Measurements from ENCODE around the gene KRT35.
A peak's percentile ranks its signal among the peaks of the same experiment; 100 is the strongest.

The KRT35 gene

DNA sequence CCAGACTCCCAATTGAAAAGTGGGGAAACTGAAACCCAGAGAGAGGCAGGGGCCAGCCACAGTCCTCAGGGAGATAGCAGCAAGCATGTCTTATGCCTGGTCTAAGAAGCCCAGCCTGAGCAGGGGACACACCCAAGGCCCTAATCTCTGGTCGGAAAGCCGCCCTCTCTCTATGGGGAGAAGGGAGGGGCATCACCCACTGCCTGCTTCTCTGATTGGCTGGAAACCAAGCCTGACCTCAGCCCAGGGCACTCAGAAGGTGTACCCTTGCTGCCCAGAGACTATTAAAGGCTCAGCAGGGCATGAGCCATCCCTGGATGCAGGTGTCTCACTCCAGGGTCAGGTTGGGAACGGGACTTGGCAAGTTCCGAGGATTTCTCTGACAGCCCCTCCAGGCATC, 30.2 kb upstream of the KRT35 start:
- no peak for DNase-seq

DNA sequence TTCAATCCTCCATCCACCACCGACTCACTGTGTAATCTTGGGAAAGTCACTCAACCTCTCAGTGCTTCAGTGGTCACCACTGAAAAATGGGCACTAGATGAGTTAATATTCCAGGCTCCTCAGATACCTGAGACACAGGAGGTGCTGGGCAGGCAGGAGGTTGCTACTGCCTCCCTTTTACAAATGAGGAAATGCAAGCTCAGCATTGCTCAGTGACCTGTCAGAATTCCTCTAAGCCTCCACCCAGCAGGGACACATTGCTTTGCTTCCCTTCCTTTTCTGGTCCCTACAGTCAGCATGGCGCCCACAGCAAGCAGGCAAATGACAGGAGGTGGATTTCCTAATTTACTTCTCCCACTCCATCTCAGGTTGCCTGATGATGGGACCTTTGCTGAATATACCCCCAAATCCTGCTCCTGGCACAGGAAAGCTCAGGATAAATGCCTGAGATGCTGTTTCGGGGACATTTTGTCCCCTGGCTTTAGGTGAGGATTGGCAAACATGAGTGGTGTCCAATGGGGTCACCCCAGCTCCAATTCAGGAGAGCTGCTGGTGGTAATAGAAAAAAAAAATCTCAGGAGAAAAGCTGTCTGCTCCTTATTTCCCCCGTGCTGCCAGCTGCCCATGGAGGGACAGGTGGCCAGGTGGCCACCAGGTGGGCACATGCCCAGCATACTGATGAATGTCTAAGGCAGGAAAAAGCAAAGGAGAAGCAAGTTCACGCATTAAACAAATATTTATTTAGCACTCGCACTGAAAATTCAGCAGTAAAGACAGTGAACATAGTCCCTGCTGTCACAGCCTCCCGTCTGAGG, 29.5 kb upstream of the KRT35 start:
- DNase-seq, result no peak

DNA sequence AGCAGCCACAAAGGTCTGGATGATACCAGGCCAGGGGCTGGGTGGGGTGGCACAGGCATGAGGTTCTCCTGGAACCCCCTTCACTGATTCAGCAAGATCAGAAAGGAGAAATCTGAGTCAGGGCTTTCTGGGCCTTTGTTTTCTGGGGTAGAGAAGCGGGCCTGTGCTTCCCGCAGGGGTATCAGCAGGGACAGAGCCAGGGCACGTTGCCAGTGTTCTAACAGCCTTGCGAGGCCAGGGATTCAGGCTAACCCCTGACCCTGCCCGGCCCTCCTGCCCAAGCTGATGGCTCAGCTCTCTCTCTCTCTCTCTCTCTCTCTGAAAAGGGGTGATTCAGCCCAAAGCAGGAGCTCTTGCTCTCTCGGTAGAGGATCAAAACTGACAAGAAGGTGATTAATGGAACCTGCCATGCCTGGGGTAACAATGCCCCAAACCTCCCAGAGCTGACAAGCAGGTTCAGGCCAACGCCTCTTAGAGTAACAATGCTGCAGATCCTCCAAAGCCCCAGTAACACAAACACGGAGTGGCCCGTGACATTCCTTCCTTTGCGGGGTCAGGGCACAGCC, 26.4 kb upstream of the KRT35 start:
- DNase-seq, result no peak

DNA sequence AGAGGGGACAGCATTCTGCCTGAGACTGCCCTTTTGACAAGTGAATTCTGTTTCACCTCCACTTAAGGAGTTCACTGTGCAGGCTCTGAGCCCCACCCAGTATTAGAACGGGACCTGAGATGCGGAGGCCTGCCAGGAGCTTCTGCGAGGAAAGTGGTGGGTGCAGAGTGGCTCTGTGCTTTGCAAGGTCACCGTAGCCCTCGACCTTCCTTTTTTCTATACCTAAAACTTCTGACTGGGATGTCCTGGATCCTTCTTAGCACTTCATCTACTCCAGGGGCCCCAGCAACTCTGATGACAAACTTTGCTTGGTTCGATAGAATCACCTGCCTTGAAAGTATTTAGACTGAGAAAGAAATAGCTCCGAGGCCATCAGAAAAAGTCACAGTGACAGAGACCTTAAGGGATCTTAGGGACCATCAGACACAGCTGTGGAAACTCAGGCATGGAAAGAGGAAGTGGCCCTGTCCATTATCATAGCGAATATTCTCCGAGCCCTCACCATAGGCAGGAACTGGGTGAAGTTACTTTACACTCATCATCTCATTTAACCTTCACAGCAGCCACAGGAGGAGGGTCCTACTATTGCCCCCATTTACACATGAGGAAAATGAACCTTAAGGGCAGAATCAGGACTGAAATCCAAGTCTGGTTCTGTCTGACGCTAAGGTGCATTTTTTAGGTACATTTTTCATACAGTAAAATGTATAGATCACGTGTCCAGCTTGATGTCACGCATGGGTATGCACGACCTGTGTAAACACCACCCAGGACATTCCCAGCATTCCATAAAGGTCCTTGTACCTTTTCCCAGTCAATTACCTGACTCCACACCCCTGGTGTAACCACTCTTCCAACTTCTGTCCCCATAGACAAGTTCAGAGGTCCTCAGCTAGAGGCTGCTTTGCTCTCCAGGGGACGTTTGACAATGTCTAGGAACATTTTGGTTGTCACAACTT, 25.1 kb upstream of the KRT35 start:
- no peak for DNase-seq

DNA sequence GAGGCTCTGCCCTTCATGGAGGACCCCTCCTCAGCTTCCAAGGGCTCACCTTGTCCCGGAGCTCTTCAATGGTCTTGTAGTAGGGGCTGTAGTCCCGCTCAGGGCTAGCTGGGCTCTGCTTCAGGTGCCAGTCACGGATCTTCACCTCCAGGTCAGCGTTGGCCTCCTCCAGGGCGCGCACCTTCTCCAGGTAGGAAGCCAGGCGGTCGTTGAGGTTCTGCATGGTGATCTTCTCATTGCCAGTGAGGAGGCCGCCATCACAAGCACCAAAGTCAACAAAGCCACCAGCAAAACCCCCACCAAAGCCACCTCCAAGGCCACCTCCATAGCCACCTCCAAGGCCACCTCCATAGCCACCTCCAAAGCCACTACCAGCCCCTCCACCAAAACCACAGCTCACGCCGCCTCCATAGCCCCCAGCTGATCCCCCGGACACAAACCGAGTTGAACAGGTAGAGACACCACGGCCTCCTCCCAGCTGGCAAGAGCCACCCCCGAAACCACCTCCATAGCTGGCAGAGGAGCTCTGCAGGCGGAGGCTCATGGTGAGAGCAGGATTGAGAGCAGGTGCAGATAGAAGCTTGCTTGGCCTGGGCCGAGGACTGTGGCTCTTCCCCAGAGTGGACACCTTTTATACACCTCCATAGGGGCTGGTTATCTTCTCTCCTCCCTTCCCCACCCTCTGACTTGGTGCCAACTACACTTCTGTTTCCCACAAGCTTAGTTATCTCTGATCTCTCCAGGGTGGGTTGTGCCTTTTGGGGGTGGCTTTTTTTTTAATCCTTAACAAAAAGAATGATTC, 24.3 kb upstream of the KRT35 start, which contains the start of gene KRT13:
KRT13 (minus strand) TSS at position 606 of the 802 bp plus-strand sequence; CDS start at position 544, 62 bp downstream.
- DNase-seq, result no peak

DNA sequence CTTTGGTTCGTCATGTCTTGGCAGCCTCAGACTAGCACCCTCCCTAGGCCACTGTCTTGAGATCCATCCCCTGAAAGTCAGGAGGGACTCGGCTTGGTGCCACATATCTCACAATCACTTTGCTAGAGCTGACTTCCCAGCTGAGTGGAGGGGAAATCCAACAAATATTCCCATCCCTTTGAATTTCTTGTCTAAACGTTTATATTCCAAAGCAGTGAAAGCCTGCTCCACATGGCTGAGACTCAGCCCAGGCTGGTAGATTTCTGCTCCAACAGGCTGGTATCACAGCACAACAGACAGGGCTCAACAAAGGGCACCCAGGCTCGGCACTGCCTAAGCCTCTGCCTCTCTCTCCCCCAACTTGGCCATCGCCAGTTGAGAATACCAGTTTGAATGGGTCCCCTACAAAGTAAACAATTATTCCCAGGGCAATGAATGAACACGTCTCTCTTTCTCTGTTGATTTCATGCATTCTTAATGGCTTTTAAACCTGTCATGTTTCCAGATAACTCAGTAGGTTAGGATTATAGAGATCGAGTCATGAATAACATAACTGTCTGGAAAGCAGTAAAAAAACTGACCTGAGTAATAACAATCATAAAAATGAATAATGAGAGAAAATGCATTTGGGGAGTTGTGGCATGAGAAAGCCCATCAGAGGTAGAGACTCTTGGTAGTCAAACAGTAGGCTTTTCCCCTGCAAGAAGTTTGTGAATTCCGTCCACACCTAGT, 23.5 kb upstream of the KRT35 start:
- no peak for DNase-seq

DNA sequence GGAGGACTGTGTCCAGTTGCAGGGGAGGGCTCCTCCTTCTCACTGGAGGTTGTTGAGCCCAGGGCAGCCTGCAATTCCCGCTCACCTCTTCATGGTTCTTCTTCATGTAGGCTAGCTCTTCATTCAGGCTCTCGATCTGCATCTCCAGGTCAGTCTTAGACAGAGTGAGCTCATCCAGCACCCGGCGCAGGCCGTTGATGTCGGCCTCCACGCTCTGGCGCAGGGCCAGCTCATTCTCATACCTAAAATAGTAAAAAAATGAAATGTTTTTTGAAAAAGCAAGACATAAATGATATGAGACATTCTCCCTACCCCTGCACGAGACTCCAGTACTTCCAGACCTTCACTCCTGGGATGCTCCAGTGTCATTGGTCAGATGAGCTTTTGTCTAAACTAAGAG, 22.3 kb upstream of the KRT35 start:
- no peak for DNase-seq

DNA sequence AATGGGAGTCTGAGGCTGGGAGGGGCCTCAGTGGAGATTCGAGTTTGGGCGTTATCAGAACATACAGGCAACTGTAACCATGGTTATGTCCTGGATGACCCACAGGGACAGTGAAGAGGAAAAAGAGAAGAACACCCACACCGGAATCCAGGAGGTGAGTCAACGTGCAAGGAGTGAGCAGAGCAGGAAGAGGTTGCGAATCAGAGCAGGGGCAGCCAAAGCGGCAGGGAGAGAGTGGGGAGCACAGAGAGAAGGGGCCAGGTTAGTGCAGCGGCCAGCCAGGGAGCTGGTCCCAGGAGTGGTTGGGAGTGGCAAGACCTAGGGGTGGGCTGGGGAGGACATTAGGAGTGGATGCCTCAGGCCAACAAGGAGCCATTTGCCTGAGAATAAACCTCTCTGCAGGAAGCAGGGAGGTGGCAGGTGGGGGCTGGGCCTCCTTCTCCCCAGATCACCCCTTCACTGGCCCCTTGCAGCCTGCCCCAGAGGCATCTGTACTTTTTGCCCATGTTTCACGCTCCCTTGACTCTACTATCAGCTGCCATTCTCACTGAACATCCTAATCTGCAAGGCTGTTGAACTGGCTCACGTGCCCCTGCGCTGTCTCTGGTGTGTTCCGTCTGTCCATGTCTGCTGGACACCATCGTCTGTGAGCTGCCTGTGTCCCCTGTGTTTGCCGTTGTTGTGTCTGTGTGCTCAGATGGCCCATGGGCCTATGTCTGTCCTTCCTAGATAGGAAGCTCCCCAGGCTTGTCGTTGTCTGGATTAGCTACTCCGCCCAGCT, 19.4 kb upstream of the KRT35 start:
- no peak for DNase-seq

DNA sequence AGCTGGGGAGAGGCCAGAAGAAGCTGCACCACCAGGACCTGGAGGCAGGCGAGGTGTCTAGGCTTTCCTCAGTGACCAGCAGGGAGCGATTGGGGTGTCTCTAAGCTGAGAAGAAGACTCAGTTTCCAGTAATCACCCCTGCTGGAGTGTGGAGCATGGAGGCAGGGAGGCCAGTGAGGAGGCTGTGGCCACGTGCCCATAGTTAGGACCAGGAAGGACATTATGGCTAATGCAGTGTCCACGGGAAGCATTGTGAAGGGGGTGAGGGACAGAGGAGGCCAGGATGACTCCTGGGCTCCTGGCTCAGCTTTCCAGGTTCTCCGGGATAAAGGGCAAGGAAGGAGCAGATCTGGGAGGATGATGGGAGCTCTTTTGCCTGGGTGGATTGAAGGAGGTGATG, 18.8 kb upstream of the KRT35 start:
- DNase-seq, result no peak

DNA sequence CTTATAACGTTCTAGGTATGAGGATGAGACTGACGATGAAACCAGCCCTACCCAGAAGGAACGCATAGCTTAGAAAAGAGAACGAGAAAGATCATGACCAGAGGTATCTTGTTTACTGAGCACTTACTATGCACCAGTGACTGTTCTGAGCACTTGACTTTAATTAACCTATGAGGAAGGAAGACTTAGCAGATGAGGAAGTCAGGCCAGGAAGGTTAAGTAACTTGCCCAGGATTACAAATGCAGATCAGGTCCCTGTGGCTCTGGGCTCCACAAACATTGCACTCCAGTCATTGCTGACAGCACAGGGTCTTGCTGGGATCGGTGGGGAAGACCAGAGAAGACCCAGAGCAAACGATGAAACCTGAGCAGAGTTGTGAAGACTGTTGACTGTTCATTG, 17.3 kb upstream of the KRT35 start:
- peak in 1 of 2 donors; percentile 34 for DNase-seq

DNA sequence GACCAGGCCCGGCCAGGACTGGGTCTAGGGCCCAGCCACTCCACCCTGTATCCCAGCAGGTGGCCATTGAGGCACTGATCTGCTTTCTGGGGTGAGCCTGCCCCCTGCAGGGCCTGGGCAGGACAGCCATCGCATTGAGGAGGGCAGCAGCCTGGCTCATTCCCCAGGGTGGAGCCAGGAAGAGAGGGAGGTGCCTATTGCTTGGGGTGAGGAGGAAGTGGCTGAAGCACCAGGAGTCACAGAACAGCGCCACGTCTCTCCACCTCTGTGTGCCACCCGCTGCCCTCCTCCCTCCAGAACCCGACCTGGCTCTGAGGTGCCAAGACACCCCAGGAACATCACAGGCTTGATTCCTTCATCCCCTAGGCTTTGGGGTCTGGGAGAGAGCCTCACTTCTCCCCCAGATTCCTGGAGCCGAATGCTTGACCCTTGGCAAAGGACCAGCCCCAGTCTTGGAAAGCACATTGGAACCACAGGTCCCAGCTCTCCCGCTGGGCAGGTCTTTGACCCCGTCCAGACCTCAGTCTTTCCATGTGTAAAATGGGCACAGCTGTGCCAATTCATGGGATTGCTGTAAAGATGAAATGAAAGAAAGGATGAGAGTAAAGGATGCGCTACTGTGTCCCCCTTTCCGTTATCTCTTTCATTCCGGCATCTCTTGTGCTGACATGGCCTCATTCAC, 16.0 kb upstream of the KRT35 start:
- peak; percentile 23 to 56 for DNase-seq

DNA sequence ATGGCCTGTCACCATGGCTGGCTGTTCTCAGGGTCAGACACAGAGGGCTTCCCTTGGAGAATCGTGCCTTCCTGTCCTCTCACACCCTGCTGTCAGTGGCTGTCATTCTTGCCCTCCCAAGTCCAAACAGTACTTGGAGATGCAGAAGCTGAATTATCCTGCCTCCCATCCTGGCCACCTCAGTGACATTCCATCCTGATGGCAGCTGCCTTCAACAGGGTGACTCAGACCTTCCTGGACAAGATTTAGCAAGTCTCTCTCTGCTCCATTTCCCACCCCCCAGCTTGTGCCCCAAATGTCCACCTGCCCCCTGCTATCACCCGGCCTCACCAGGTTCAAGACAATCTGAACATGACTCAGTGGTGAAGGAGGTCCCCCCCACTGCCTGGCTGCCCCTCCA, 13.6 kb upstream of the KRT35 start:
- no peak for DNase-seq

DNA sequence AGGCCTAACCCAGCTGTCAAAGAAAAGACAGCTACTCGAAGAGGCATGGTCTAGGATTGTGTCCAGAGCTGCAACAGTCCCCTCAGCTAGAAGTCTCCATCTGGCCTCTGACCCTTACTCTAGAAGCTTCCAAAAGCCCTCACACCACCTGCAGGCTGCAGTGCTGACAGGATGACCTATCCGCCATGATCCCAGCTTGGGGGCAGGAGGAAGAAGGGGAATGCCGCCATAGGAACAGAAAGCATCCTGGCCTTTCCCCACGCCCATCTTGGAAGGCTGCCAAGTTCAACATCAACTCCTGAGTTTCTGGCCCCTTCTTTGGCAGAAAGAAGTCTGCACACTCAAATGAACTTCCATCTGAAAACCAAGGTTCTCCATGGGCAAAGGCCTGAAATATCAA, 11.8 kb upstream of the KRT35 start:
- no peak for DNase-seq

DNA sequence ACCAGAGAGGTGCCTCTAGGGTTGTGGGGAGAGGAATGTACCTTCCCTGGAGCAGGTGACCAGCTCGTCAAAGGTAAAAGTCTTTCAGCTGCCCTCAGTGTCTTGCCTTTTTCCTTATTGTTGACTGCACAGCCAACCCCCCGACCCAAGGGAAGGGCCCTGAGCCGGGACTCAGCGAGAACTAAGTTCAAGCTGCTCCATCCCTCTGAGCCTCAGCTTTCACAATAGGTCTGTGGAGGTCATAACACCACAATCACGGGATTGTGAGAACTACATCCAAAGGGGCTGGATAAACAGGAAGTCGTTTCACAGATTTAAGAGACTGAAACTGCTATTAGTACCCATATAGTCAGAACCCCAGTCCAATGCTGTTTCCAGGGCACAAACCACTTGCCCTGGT, 11.4 kb upstream of the KRT35 start:
- DNase-seq, result no peak

DNA sequence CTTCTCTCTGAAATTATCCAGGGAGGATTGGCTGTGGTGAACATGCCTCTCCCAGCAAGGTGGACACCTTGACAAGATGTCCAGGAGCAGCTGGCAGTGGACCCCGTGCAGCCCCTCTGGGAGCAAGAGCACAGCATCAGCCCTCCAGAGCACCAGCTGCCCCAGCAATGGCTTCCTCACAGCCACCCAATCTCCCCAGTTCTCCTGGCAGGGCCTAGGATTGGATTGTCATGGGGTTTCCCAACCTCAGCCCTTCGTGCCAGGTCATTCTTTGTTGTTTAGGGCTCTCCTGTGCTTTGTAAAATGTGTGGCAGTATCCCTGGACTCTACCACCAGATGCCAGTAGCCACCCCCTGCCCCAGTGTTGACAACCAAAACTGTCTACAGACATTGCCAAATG, 10.5 kb upstream of the KRT35 start:
- DNase-seq, result no peak

DNA sequence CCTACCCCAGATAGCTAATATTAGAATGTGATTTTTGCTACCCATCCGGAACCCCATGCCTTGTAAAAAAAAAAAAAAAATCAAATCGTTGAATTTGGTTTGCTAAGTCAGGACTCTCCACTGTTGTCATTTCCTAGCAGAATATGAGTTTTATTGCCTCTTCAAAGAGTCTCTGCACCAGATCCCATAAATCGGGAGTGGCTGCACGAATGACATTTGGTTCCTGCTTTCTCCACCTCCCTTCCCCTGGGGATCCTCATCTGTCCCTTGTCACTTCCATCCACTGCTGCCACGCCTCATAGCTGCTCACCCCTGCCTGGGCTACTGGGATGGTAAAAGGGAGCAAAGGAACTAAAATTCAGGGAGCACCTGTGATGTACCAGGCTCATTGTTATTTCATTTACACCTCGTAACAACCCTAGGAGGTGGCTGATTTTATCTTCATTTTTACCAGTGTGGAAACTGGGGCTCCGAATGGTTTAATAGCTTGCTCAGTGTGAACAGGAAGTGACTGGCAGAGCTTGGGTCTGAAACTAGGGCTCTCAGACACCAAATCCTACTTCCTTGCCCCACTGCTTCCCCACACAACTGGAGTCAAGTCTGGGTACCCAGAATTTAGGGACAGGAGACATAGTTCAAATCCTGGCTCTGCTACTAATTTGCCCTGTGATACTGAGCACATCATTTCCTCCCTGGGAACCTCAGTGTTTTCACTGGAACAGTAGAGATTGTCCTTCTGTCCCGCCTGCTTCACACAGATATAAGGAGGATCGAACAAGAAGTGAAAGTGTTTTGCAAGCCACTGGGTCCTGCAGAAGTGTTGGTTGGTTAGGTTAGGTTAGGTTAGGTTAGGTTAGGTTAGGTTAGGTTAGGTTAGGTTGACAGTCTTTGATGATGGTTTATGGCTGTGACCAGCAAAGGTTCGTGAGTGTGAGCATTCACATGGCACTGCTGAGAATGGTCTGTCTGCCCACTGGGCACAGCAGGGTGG, 9.3 kb upstream of the KRT35 start:
- DNase-seq, result no peak

DNA sequence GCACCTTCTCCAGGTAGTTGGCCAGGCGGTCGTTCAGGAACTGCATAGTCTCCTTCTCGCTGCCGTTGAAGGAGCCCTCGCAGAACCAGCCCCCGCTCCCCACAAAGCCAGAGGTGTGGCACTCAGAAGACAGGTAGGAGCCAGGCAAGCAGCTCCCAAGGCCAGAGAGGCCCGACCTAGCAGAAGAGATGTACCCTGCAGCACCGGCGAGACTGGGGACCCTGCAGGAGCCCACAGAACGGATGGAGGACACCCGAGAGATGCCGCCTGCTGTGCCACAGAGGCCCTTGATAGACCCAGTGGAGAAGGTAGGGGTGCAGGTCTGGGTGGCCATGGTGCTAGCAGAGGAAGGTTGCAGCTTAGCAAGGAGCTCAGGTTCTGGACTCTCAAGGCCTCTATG, 8.6 kb upstream of the KRT35 start, which contains the start of gene KRT36:
KRT36 (minus strand) TSS at position 380 of the 400 bp plus-strand sequence; CDS start at position 334, 46 bp downstream.
- no peak for DNase-seq

DNA sequence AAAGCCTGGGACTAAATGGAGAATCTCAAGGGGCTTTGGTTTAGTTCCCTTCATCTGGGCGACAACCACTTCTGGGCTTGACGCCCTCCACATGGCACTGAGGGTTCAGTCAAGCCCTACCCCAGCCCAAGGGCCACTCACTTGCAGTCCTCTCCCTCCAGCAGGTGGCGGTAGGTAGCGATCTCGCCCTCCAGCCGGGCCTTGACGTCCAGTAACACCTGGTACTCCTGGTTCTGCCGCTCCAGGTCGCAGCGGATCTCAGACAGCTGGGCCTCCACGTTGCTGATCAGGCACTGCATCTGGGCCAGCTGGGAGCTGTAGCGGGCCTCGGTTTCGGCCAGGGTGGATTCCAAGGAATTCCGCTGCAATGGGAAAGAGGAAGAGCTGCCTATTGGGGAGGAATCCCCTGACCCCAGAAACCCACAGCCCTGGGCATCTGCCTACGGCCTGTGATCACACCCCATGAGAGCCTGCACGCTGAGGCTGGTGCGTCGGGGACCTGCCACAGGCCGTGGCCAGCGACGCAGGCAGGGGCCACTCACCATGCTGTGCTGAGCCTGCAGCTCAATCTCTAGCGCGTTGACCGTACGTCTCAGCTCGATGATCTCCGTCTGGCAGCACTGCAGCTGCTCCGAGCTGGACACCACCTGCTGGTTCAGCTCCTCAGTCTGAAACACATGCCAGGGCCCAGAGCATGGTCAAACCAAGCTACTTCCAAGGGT, 6.0 kb upstream of the KRT35 start:
- no peak for DNase-seq

Data from bone marrow (tissue), 2 donors.